ENCODE data around the gene THADA.

Gene THADA

GRCh38 chr2:43438858-43439655 lies 156.8 kb downstream of the THADA start:
- no peak for DNase-seq

- DNase-seq, result no peak
Observed at GRCh38 chr2:43438342-43438741, 157.5 kb downstream of the THADA start.

GRCh38 chr2:43437363-43437762 lies 158.5 kb downstream of the THADA start:
- no peak for DNase-seq

- no peak for DNase-seq
Observed at GRCh38 chr2:43436431-43436830, 159.4 kb downstream of the THADA start.

- DNase-seq, result no peak
Observed at GRCh38 chr2:43435746-43436145, 160.1 kb downstream of the THADA start.

GRCh38 chr2:43430489-43430888 lies 165.3 kb downstream of the THADA start:
- DNase-seq, result no peak

- DNase-seq, result no peak
Observed at GRCh38 chr2:43429369-43429768, 166.5 kb downstream of the THADA start.

- no peak for DNase-seq
Observed at GRCh38 chr2:43427032-43427424, 168.8 kb downstream of the THADA start.

- no peak for DNase-seq
Observed at GRCh38 chr2:43426305-43427031, 169.4 kb downstream of the THADA start.

- DNase-seq, result no peak
Observed at GRCh38 chr2:43425659-43426058, 170.2 kb downstream of the THADA start.

- no peak for DNase-seq
Observed at GRCh38 chr2:43424262-43425207, 171.3 kb downstream of the THADA start.

GRCh38 chr2:43423941-43424261 lies 171.9 kb downstream of the THADA start:
- DNase-seq, result no peak

- no peak for DNase-seq
Observed at GRCh38 chr2:43421194-43421593, 174.6 kb downstream of the THADA start.

- no peak for DNase-seq
Observed at GRCh38 chr2:43420389-43420801, 175.4 kb downstream of the THADA start.

GRCh38 chr2:43419876-43420275 lies 176.0 kb downstream of the THADA start:
- no peak for DNase-seq

GRCh38 chr2:43419243-43419642 lies 176.6 kb downstream of the THADA start:
- DNase-seq, result no peak

- no peak for DNase-seq
Observed at GRCh38 chr2:43418680-43419079, 177.2 kb downstream of the THADA start.

GRCh38 chr2:43417300-43417699 lies 178.5 kb downstream of the THADA start:
- no peak for DNase-seq

- no peak for DNase-seq
Observed at GRCh38 chr2:43415592-43415991, 180.2 kb downstream of the THADA start.

- DNase-seq, result no peak
Observed at GRCh38 chr2:43414586-43415135, 181.2 kb downstream of the THADA start.

GRCh38 chr2:43414033-43414432 lies 181.8 kb downstream of the THADA start:
- DNase-seq, result no peak

GRCh38 chr2:43412114-43412753 lies 183.6 kb downstream of the THADA start:
- no peak for DNase-seq

All from NCI-H1436 treated with DMSO at 0.1 percent for 48 hours (cell line).